Measurements from ENCODE around the gene PDC.

Gene PDC

DNA sequence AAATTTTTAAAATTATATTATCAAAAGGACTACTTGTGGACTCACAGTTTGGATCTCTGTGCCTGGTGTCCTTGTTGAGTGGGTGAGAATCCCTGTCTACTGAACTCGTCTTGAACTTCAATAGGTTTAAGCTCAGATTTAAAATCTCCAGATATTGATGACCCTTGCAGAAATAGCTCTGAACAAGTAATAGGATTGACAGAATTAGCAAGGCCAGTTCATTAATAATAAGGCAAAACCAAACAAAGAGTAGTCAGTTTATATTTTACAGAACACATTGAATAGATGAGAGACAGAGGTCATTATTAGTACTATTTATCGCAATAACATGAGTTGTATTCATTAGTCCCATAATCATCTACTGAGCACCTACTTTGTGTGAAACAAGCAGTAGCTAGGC, at the start of gene PDC:
PDC (minus strand) TSS at position 101 of the 400 bp plus-strand sequence. CDS start 11,655 bp downstream, outside the sequence.
- Histone ChIP-seq H3K9me3 (ENCODE audit: insufficient read depth, low read length) (no peaks in the 10 kb centered on the region), H3K27me3 (ENCODE audit: insufficient read depth, insufficient read length) (no peaks in the 10 kb centered on the region), H3K9ac (ENCODE audit: insufficient read length, low read depth) (no peak within 1 kb of the TSS), H3K4me1 (ENCODE audit: insufficient read depth, insufficient read length) (no peaks in the 10 kb centered on the region), H3K36me3 (ENCODE audit: insufficient read depth, insufficient read length, low read length) (no peaks in the 10 kb centered on the region), H3K4me3 (ENCODE audit: insufficient read length, low read depth) (no peak within 1 kb of the TSS)
- no peak for DNase-seq (ENCODE audit: low read depth, low spot score)
- no peak for TF ChIP-seq SUZ12 (IDR thresholded peaks at IDR 0.05; ENCODE audit: extremely low read depth, insufficient read depth, insufficient read length)
- no peak for TF ChIP-seq ZNF274 (IDR thresholded peaks at IDR 0.05; ENCODE audit: low read depth, low read length)
- no peak for TF ChIP-seq YY1 (IDR thresholded peaks at IDR 0.05; ENCODE audit: insufficient read depth, insufficient read length)

DNA sequence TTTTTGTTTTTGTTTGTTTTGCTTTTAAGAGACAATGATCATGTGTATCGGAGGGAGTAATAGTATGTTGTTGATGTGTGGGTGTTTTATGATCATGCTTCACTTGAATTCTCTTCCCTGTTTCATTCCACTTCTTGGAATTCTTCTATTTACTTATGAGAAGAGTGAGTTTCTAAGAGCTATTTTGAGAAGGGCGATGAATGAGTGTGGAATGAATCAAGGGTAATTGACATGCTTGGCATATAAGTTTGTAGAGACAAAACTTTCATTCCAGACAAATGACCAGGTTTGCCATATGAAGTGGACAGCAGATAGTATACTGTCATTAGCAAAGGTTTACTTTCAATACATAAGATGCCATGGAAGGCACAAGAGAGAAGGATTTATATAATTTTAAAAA, 42.3 kb upstream of the PDC start:
- no peak for DNase-seq (ENCODE audit: low read depth, low spot score)
- Histone ChIP-seq H3K27me3 (ENCODE audit: insufficient read depth, insufficient read length) (no peaks in the 10 kb centered on the region), H3K4me1 (ENCODE audit: insufficient read depth, insufficient read length) (no peaks in the 10 kb centered on the region), H3K36me3 (ENCODE audit: insufficient read depth, insufficient read length, low read length) (no peaks in the 10 kb centered on the region), H3K4me3 (ENCODE audit: insufficient read length, low read depth) (no peak overlapping the region), H3K9ac (ENCODE audit: insufficient read length, low read depth) (no peak overlapping the region), H3K9me3 (ENCODE audit: insufficient read depth, low read length) (0 out of 2 replicates have a peak, but pooled peaks cover 4% of the 10 kb centered on the region)
- no peak for TF ChIP-seq YY1 (IDR thresholded peaks at IDR 0.05; ENCODE audit: insufficient read depth, insufficient read length)
- no peak for TF ChIP-seq SUZ12 (IDR thresholded peaks at IDR 0.05; ENCODE audit: extremely low read depth, insufficient read depth, insufficient read length)
- no peak for TF ChIP-seq ZNF274 (IDR thresholded peaks at IDR 0.05; ENCODE audit: low read depth, low read length)

DNA sequence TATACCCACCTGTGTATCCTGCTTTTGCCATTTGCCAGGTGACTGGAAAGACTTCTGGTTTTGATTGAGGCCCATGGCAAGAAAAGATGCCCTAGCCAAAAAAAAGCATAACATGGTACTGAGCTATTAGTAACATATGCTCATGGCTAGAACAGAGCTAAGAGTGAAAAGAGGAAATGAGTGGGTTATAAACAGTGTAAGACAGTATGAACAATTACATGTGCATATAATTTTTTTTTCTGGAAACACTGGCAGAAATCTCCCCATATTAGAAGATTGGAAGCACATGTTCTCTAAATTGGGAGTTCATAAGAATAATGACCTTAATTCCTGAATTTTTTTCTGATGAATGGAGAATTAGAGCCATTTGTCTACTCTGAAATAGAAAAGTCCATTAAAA, 41.2 kb upstream of the PDC start:
- TF ChIP-seq SUZ12 (IDR thresholded peaks at IDR 0.05; ENCODE audit: extremely low read depth, insufficient read depth, insufficient read length) = no peak
- no peak for TF ChIP-seq YY1 (IDR thresholded peaks at IDR 0.05; ENCODE audit: insufficient read depth, insufficient read length)
- no peak for TF ChIP-seq ZNF274 (IDR thresholded peaks at IDR 0.05; ENCODE audit: low read depth, low read length)
- DNase-seq (ENCODE audit: low read depth, low spot score) = no peak
- no peaks in the 10 kb centered on the region for H3K4me1 ChIP-seq (ENCODE audit: insufficient read depth, insufficient read length)

DNA sequence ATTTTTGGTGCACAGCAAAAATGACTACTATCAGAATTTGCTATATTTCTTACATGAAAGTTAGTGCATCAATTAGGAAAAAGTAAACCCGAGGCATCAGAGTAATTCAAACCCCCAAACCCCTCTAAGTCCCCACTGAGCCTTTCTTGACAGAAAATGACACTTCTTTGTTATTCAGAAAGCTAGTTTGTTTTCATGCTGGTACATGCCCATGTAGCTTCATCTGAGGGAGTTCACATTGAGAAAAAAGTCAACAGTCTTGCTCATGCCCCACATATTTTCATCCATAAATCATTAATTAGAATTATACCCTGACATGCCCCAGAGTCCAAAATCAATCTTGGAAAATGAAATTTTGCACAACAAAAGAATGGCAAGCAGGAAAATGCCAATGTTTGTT, 39.9 kb upstream of the PDC start:
- Histone ChIP-seq H3K4me3 (ENCODE audit: insufficient read length, low read depth) (no peak overlapping the region), H3K36me3 (ENCODE audit: insufficient read depth, insufficient read length, low read length) (no peaks in the 10 kb centered on the region), H3K9ac (ENCODE audit: insufficient read length, low read depth) (no peak overlapping the region), H3K27me3 (ENCODE audit: insufficient read depth, insufficient read length) (no peaks in the 10 kb centered on the region), H3K9me3 (ENCODE audit: insufficient read depth, low read length) (0 out of 2 replicates have a peak, but pooled peaks cover 4% of the 10 kb centered on the region), H3K4me1 (ENCODE audit: insufficient read depth, insufficient read length) (no peaks in the 10 kb centered on the region)
- no peak for DNase-seq (ENCODE audit: low read depth, low spot score)
- TF ChIP-seq YY1 (IDR thresholded peaks at IDR 0.05; ENCODE audit: insufficient read depth, insufficient read length) (no peak), ZNF274 (IDR thresholded peaks at IDR 0.05; ENCODE audit: low read depth, low read length) (no peak), SUZ12 (IDR thresholded peaks at IDR 0.05; ENCODE audit: extremely low read depth, insufficient read depth, insufficient read length) (no peak)

More for the DNA sequence above, 41.2 kb upstream of the PDC start:
- H3K36me3 ChIP-seq (ENCODE audit: insufficient read depth, insufficient read length, low read length) = no peaks in the 10 kb centered on the region
- 0 out of 2 replicates have a peak, but pooled peaks cover 4% of the 10 kb centered on the region for H3K9me3 ChIP-seq (ENCODE audit: insufficient read depth, low read length)
- H3K9ac ChIP-seq (ENCODE audit: insufficient read length, low read depth) = no peak overlapping the region
- H3K27me3 ChIP-seq (ENCODE audit: insufficient read depth, insufficient read length) = no peaks in the 10 kb centered on the region
- H3K4me3 ChIP-seq (ENCODE audit: insufficient read length, low read depth) = no peak overlapping the region

DNA sequence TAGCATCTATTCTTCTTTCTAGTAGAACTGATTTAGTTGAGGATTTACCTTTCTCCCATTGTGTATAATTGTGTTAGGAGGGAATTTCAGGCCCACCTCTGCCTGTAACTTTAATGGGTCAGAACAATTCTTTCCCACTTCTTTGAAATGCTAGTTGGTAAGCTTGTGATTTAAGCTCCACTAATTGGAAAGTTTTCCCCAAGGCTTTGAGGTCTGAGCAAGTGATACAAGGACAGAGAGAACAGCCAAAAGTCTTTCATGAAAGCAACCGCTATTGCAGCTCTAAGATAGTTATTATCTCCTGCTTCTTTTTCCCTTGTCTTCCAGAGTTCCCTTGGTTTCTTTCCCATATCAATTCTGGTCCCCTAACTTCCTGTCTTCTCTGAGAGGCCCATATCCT, 38.7 kb upstream of the PDC start:
- TF ChIP-seq SUZ12 (IDR thresholded peaks at IDR 0.05; ENCODE audit: extremely low read depth, insufficient read depth, insufficient read length) = no peak
- H3K4me1 ChIP-seq (ENCODE audit: insufficient read depth, insufficient read length) = no peaks in the 10 kb centered on the region
- H3K4me3 ChIP-seq (ENCODE audit: insufficient read length, low read depth) = no peak overlapping the region
- no peaks in the 10 kb centered on the region for H3K36me3 ChIP-seq (ENCODE audit: insufficient read depth, insufficient read length, low read length)
- H3K9me3 ChIP-seq (ENCODE audit: insufficient read depth, low read length) = no peaks in the 10 kb centered on the region
- H3K27me3 ChIP-seq (ENCODE audit: insufficient read depth, insufficient read length) = no peaks in the 10 kb centered on the region
- H3K9ac ChIP-seq (ENCODE audit: insufficient read length, low read depth) = no peak overlapping the region
- no peak for DNase-seq (ENCODE audit: low read depth, low spot score)

DNA sequence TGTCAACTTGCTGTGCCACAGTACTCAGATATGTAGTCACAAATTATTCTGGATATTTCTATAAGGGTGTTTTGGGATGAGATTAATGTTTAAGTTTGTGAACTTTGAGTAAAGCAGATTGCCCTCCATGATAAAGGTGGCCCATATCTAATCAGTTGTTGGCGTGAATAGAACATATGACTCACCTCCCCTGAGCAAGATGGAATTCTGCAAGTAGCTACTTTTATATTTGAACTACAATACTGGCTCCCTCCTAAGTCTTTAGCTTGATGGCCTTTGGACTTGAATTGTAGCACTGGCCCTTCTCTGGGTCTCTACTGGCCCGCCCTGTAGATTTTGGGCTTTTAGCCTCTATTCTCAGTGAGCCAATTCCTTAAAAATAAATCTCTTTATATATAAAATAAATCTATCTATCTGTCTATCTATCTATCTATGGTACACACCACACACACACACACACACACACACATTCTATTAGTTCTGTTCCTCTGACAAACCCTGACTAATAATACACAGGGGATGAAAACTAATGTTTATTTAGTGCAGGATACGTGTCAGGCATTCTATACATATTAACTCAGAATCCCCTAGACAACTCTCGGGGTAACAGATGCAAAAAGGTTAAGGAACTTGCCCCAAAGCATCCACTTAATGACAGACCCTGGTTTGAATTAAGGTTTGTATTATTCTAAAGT, 37.9 kb upstream of the PDC start:
- Histone ChIP-seq H3K9ac (ENCODE audit: insufficient read length, low read depth) (no peak overlapping the region), H3K27me3 (ENCODE audit: insufficient read depth, insufficient read length) (no peaks in the 10 kb centered on the region), H3K4me1 (ENCODE audit: insufficient read depth, insufficient read length) (no peaks in the 10 kb centered on the region), H3K36me3 (ENCODE audit: insufficient read depth, insufficient read length, low read length) (no peaks in the 10 kb centered on the region), H3K9me3 (ENCODE audit: insufficient read depth, low read length) (no peaks in the 10 kb centered on the region), H3K4me3 (ENCODE audit: insufficient read length, low read depth) (no peak overlapping the region)
- TF ChIP-seq YY1 (IDR thresholded peaks at IDR 0.05; ENCODE audit: insufficient read depth, insufficient read length) = no peak
- TF ChIP-seq SUZ12 (IDR thresholded peaks at IDR 0.05; ENCODE audit: extremely low read depth, insufficient read depth, insufficient read length) = no peak
- TF ChIP-seq ZNF274 (IDR thresholded peaks at IDR 0.05; ENCODE audit: low read depth, low read length) = no peak
- no peak for DNase-seq (ENCODE audit: low read depth, low spot score)

DNA sequence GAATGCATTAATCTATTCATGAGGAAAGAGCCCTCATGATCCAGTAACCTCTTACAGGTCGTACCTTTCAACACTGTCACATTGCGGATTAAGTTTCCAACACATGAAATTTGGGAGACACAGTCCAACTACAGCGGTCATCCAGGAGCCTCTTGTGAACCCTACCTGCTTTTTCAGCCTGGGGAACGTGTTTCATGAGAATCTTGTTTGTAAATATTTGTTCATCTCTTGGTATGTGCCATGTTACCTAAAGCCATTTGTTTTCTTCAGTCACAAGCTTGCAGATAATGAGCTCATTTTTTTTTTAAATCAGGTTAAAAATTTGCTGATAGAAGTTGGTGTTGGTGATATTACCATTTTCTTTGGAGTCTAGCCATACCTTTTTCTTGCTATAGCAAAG, 37.2 kb upstream of the PDC start:
- Histone ChIP-seq H3K9me3 (ENCODE audit: insufficient read depth, low read length) (no peaks in the 10 kb centered on the region), H3K4me3 (ENCODE audit: insufficient read length, low read depth) (no peak overlapping the region), H3K4me1 (ENCODE audit: insufficient read depth, insufficient read length) (no peaks in the 10 kb centered on the region), H3K27me3 (ENCODE audit: insufficient read depth, insufficient read length) (no peaks in the 10 kb centered on the region), H3K36me3 (ENCODE audit: insufficient read depth, insufficient read length, low read length) (no peaks in the 10 kb centered on the region), H3K9ac (ENCODE audit: insufficient read length, low read depth) (no peak overlapping the region)
- TF ChIP-seq SUZ12 (IDR thresholded peaks at IDR 0.05; ENCODE audit: extremely low read depth, insufficient read depth, insufficient read length) = no peak
- DNase-seq (ENCODE audit: low read depth, low spot score) = no peak
